ENCODE results near the gene UBN2. TPM values are rescaled to one million over a fixed set of nuclear protein-coding genes. Genes with fewer than 3 reads are reported as not detected.

UBN2 gene
- total RNA-seq (2022; extraction: Qiagen RNA extraction) = 2.2 to 3.3 TPM (median 2.8 TPM) in 5 replicates

GRCh38 chr7:139230774-139231512 is at the start of gene UBN2:
UBN2 (plus strand) TSS chr7:139231237; CDS start chr7:139231485, 248 bp downstream.

GRCh38 chr7:139341058-139341775 is 110.2 kb downstream of the UBN2 start, which contains the start of gene FMC1:
FMC1 (plus strand) TSS chr7:139341337; CDS start chr7:139341385, 48 bp downstream.

Other genes with a start within 250 kb of the UBN2 start
- gene KIAA1549, start 249.8 kb upstream of the UBN2 start, total RNA-seq (2022; extraction: Qiagen RNA extraction) = 4.7 to 6.3 TPM (median 5.9 TPM) in 5 replicates
- gene ZC3HAV1L, start 195.2 kb upstream of the UBN2 start, total RNA-seq (2022; extraction: Qiagen RNA extraction) = 3.1 to 8.6 TPM (median 6.5 TPM) in 5 replicates
- 29.5 to 38.5 TPM (median 30.6 TPM) in 5 replicates for gene ZC3HAV1, start 121.5 kb upstream of the UBN2 start, total RNA-seq (2022; extraction: Qiagen RNA extraction)
- gene FMC1, start 110.1 kb downstream of the UBN2 start, total RNA-seq (2022; extraction: Qiagen RNA extraction) = 13.2 to 43.3 TPM (median 31.6 TPM) in 5 replicates
- 34.9 to 44.6 TPM (median 37.5 TPM) in 5 replicates for gene LUC7L2, start 128.7 kb downstream of the UBN2 start, total RNA-seq (2022; extraction: Qiagen RNA extraction)

Measured in A549 treated with Hydrocortisone at 1 μM for 4 hours (cell line).